ENCODE measurements around the gene BPIFA1. TPM values are rescaled to one million over a fixed set of nuclear protein-coding genes. Genes with fewer than 3 reads are reported as not detected.

Gene BPIFA1
- polyA plus RNA-seq, 3 donors: not detected

- no peak overlapping the region for H3K27ac ChIP-seq (ENCODE audit: low read depth, low read length)
- 86 to 93% (median 91%) methylated on average over 13 of the region's 13 CpGs for WGBS, 3 donors
Observed at GRCh38 chr20:33290852-33291251, 55.1 kb downstream of the BPIFA1 start.

- H3K27ac ChIP-seq (ENCODE audit: low read depth, low read length): no peak overlapping the region
- 73 to 83% (median 82%) methylated on average over 8 of the region's 8 CpGs for WGBS, 3 donors
Observed at GRCh38 chr20:33291416-33291815, 55.6 kb downstream of the BPIFA1 start.

- WGBS, 3 donors: 27 to 40% (median 39%) methylated on average over 7 of the region's 7 CpGs
- H3K27ac ChIP-seq (ENCODE audit: low read depth, low read length): no peak overlapping the region
Observed at GRCh38 chr20:33291830-33292355, 56.1 kb downstream of the BPIFA1 start.

Other genes starting within 250 kb of the BPIFA1 start
- not detected for gene SUN5, start 231.6 kb upstream of the BPIFA1 start, polyA plus RNA-seq
- not detected for gene BPIFB2, start 228.3 kb upstream of the BPIFA1 start, polyA plus RNA-seq
- gene BPIFB6, start 204.3 kb upstream of the BPIFA1 start, polyA plus RNA-seq: not detected
- not detected for gene BPIFB3, start 182.1 kb upstream of the BPIFA1 start, polyA plus RNA-seq
- gene BPIFB4, start 156.4 kb upstream of the BPIFA1 start, polyA plus RNA-seq: under 1 TPM in 1 of 3 donors, not detected in 2; 0.12 TPM
- gene BPIFA2, start 67.8 kb upstream of the BPIFA1 start, polyA plus RNA-seq: not detected
- gene BPIFA3, start 18.6 kb upstream of the BPIFA1 start, polyA plus RNA-seq: not detected
- under 1 TPM; 0.22 to 0.60 (median 0.39) TPM for gene BPIFB1, start 47.2 kb downstream of the BPIFA1 start, polyA plus RNA-seq
- 10 to 100 TPM; 10.9 to 21.3 (median 20.7) TPM for gene CDK5RAP1, start 165.5 kb downstream of the BPIFA1 start, polyA plus RNA-seq
- 10 to 100 TPM in 2 of 3 donors, 1 to 10 TPM in 1; 8.1 to 47.4 (median 34.3) TPM for gene SNTA1, start 207.8 kb downstream of the BPIFA1 start, polyA plus RNA-seq

Measured in adipose tissue (tissue), 3 donors.